ENCODE data around the gene PIGR.

- TF ChIP-seq CTCF (conservative IDR thresholded peaks at IDR 0.05; ENCODE audit: low read depth, low read length) = no peak
- no peak for TF ChIP-seq EZH2 (IDR thresholded peaks at IDR 0.05; ENCODE audit: low read length, unreplicated experiment)
Observed at GRCh38 chr1:206880314-206880713, 66.0 kb downstream of the PIGR start.

All from PC-3 (cell line).